Measurements from ENCODE around the gene DLEC1.
A peak's percentile ranks its signal among the peaks of the same experiment; 100 is the strongest.
"Not testable (repeated sequence)": the region's sequence is repeated elsewhere in the genome, so short reads cannot be mapped to it uniquely, and the experiment has no call there.

DLEC1 gene

GRCh38 chr3:38017445-38018295 lies 21.3 kb upstream of the DLEC1 start:
- no peak for DNase-seq (ENCODE audit: low spot score)

GRCh38 chr3:38018296-38019266 lies 20.4 kb upstream of the DLEC1 start:
- DNase-seq (ENCODE audit: low spot score), result no peak

- DNase-seq (ENCODE audit: low spot score), result no peak
Observed at GRCh38 chr3:38019658-38020341, 19.2 kb upstream of the DLEC1 start.

GRCh38 chr3:38020342-38020726 lies 18.7 kb upstream of the DLEC1 start:
- DNase-seq (ENCODE audit: low spot score), result no peak

GRCh38 chr3:38021196-38021595 lies 17.8 kb upstream of the DLEC1 start:
- DNase-seq (ENCODE audit: low spot score), result no peak

- DNase-seq (ENCODE audit: low spot score), result no peak
Observed at GRCh38 chr3:38022301-38022700, 16.7 kb upstream of the DLEC1 start.

GRCh38 chr3:38022896-38023709 lies 15.9 kb upstream of the DLEC1 start:
- DNase-seq (ENCODE audit: low spot score), result no peak

- no peak for DNase-seq (ENCODE audit: low spot score)
Observed at GRCh38 chr3:38026856-38027255, 12.2 kb upstream of the DLEC1 start.

- no peak for DNase-seq (ENCODE audit: low spot score)
Observed at GRCh38 chr3:38027466-38028465, 11.2 kb upstream of the DLEC1 start.

GRCh38 chr3:38028621-38029361 lies 10.2 kb upstream of the DLEC1 start:
- no peak for DNase-seq (ENCODE audit: low spot score)

- DNase-seq (ENCODE audit: low spot score), result peak; percentile 43
Observed at GRCh38 chr3:38029400-38030125, 9.4 kb upstream of the DLEC1 start, which contains the start of gene PLCD1. PLCD1 (minus strand) TSS chr3:38029642; CDS start chr3:38029539, 103 bp downstream.

GRCh38 chr3:38030126-38031021 lies 8.6 kb upstream of the DLEC1 start:
- no peak for DNase-seq (ENCODE audit: low spot score)

- no peak for DNase-seq (ENCODE audit: low spot score)
Observed at GRCh38 chr3:38031022-38031994, 7.7 kb upstream of the DLEC1 start.

GRCh38 chr3:38032328-38032865 lies 6.6 kb upstream of the DLEC1 start:
- DNase-seq (ENCODE audit: low spot score), result no peak

- DNase-seq (ENCODE audit: low spot score), result not testable (repeated sequence)
Observed at GRCh38 chr3:38033586-38033985, 5.4 kb upstream of the DLEC1 start.

GRCh38 chr3:38034335-38034734 lies 4.7 kb upstream of the DLEC1 start:
- not testable (repeated sequence) for DNase-seq (ENCODE audit: low spot score)
